ENCODE data around the gene DSCAM. TPM values are rescaled to one million over a fixed set of nuclear protein-coding genes. Genes with fewer than 3 reads are reported as not detected.

DSCAM gene
- total RNA-seq, 1 donor: not detected

DNA sequence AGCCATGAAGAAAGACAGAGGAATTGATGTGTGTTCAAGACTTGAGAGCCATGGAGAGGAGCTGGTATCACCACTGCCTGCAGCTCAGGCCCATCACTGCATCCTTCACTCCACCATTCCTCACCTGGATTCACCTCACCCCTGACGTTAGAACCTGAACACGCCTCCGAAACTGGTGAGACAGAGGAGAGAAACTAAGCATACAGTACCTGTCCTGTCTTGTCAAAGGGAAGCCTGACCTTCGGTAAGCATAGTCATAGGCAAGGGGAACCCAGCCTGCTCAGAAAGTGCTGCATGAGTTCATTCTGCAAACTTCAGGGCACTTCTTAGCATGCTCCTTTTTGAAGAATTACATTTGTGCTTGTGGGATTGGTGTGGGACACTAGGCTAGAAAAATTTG is 425.8 kb downstream of the DSCAM start:
- no peak overlapping the region for H3K4me3 ChIP-seq (ENCODE audit: low read depth, low read length)
- TF ChIP-seq, protein P1, sequence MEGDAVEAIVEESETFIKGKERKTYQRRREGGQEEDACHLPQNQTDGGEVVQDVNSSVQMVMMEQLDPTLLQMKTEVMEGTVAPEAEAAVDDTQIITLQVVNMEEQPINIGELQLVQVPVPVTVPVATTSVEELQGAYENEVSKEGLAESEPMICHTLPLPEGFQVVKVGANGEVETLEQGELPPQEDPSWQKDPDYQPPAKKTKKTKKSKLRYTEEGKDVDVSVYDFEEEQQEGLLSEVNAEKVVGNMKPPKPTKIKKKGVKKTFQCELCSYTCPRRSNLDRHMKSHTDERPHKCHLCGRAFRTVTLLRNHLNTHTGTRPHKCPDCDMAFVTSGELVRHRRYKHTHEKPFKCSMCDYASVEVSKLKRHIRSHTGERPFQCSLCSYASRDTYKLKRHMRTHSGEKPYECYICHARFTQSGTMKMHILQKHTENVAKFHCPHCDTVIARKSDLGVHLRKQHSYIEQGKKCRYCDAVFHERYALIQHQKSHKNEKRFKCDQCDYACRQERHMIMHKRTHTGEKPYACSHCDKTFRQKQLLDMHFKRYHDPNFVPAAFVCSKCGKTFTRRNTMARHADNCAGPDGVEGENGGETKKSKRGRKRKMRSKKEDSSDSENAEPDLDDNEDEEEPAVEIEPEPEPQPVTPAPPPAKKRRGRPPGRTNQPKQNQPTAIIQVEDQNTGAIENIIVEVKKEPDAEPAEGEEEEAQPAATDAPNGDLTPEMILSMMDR (IDR thresholded peaks at IDR 0.05; ENCODE audit: insufficient read depth, low read depth, low read length): no peak
- DNase-seq (ENCODE audit: low read depth): no peak

DNA sequence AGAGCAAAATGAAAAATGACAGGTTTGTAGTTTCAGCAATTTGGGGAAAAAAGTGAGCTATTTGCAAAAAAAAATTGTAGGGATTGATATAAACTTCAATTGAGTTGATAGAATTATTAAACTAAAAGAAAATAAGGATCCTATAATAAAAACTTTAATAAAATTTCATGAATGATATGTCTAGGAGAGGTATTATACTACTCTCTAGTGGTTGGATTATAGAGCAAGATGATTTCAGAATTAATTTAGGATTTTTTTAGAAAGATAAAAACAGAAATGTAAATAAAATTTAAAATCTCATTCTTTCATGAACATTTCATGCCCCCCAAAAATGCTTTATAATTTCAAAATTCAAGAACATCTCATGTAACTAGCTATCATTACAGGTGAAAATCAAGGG is 430.4 kb downstream of the DSCAM start:
- no peak overlapping the region for H3K4me3 ChIP-seq (ENCODE audit: low read depth, low read length)
- no peak for DNase-seq (ENCODE audit: low read depth)
- TF ChIP-seq, protein P1 (IDR thresholded peaks at IDR 0.05; ENCODE audit: insufficient read depth, low read depth, low read length): no peak

DNA sequence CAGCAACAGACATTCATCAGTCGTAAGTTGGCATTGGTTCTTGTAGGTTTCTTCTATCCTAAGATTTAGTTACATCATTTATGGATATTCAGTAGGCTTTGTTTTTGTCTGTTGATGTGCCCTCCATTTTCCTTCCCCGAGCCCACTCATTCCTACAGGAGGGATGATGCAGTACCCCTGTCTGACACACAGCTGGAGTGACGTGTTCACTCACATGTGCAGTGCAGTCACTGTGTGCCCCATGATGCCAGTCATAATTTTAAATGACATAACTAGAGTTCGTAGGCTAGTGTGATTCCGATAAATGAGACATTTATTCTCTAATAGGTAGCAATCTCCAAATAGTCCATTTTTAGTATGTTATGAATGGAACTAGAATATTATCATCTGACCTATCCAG is 438.4 kb downstream of the DSCAM start:
- no peak for DNase-seq (ENCODE audit: low read depth)
- no peak overlapping the region for H3K4me3 ChIP-seq (ENCODE audit: low read depth, low read length)
- TF ChIP-seq, protein P1 (IDR thresholded peaks at IDR 0.05; ENCODE audit: insufficient read depth, low read depth, low read length): no peak

DNA sequence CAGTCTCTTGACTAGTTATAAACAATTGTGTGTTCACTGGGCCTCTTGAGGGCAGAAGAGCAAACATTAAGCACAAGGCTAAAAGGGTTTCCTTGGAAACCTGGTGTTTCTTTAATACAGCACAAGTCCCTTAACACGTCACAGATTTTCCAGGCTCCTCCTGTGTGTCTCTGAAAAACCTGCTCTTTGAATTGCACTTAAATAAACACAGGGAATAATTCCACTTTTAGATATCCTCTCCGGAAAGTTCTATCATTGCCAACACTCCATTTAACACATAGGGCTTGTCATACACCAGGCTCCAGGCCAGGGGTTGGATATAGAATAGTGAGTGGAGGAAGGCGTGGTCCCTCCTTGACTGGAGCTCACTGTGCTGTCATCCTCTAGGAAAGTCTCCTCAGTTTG is 442.6 kb downstream of the DSCAM start:
- H3K4me3 ChIP-seq (ENCODE audit: low read depth, low read length): no peak overlapping the region
- TF ChIP-seq, protein P1 (IDR thresholded peaks at IDR 0.05; ENCODE audit: insufficient read depth, low read depth, low read length): no peak
- DNase-seq (ENCODE audit: low read depth): no peak

DNA sequence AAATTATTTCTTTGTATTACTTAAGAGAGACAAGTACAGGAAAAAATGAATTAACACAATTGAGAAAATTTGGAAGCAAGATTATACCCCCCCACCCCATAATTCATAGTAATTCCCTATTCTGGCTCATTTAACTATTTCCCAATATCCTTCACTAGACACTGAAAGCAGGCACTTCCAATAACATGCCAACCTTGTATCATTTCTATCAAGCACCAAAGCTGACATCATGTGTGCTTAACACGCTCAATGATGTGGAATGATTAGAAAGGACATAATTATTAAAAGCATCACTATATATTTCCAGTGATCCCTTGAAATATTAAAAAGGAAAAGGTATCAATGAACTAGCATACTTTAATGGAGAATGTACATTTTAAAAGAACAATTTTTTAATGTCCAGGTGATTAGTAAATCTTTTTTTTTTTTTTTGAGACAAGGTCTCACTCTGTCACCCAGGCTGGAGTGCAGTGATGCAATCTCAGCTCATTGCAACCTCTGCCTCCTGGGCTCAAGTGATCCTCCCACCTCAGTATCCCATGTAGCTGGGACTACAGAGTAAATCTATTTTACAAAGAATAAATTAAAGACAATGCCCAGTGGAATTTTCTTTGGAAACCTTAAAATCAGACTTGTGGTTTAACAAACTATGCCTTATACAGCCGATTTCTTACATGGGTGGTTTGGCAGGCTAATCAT is 443.9 kb downstream of the DSCAM start:
- DNase-seq (ENCODE audit: low read depth): no peak
- TF ChIP-seq, protein P1 (IDR thresholded peaks at IDR 0.05; ENCODE audit: insufficient read depth, low read depth, low read length): no peak
- no peak overlapping the region for H3K4me3 ChIP-seq (ENCODE audit: low read depth, low read length)

DNA sequence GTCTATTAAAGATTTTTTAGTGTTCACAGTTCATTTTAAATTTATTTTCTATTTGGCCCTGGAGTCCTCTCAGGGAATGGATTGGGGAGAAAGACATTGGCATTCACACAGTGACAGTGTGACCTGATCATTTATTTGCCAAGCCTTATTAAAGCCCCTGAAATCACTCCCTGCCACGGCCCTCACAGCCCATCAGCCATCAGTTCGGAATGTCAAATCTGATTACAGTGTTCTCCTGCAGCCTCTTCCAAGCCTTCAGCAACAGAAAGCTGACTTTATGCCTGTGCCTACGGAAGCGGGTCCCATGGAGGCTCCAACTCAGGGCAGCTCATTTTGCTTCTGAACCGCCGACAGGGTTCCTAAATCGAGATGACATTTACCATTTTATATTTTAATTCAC is 451.2 kb downstream of the DSCAM start:
- TF ChIP-seq, protein P1 (IDR thresholded peaks at IDR 0.05; ENCODE audit: insufficient read depth, low read depth, low read length): no peak

DNA sequence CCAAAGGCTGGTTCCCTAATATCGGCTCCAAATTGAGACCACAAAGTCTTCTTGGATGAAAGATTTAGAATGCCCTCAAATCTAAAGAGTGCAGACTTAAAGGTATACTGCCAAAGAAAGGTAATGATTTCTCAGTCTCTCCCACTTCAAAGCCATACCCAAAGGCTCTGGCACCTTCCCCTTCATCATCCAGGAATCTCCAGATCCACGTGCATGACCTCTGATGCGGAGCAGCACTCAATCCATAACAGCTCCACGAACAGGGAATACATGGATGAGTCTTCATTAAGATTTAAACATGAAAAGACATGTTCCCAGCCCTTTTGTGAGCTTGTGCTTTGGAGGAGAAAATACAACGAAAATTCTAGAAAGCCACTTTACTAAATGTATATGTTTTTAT is 453.9 kb downstream of the DSCAM start:
- H3K4me3 ChIP-seq (ENCODE audit: low read depth, low read length): no peak overlapping the region
- no peak for DNase-seq (ENCODE audit: low read depth)
- TF ChIP-seq, protein P1 (IDR thresholded peaks at IDR 0.05; ENCODE audit: insufficient read depth, low read depth, low read length): no peak

More for the DNA sequence above, 451.2 kb downstream of the DSCAM start:
- no peak for DNase-seq (ENCODE audit: low read depth)
- no peak overlapping the region for H3K4me3 ChIP-seq (ENCODE audit: low read depth, low read length)
